T-helper 17 cell (primary cell): Measurements from ENCODE around the gene DCDC2B. TPM values are rescaled to one million over a fixed set of nuclear protein-coding genes. Genes with fewer than 3 reads are reported as not detected.
A peak's percentile ranks its signal among the peaks of the same experiment; 100 is the strongest.

Experiments
- ATAC-seq: fragments of 150-1000 bp; cut with Tn5 transposase; 2 replicates; pipeline ENCODE4 v1.10.0; 2021; ENCODE audit warnings: mild to moderate bottlenecking, moderate library complexity
- DNase-seq, 3 donors: peaks; one replicate each; pipeline versions ENCODE4 v3.0.0 to v3.0.0-alpha.2; 2020 to 2021
- H3K9me3 ChIP-seq: one replicate; pipeline ENCODE4 v1.7.0; 2013; ENCODE audit warnings: low read length, mild to moderate bottlenecking; ENCODE audit not compliant: control insufficient read depth, poor library complexity, severe bottlenecking
- H3K27ac Mint-ChIP-seq: one replicate; pipeline ENCODE4 v1.8.0; 2022; ENCODE audit warnings: mild to moderate bottlenecking, moderate library complexity, mixed read lengths
- H3K27me3 Mint-ChIP-seq: one replicate; pipeline ENCODE4 v1.8.0; 2022; ENCODE audit warnings: mixed read lengths
- H3K36me3 Mint-ChIP-seq: one replicate; pipeline ENCODE4 v1.8.0; 2022; ENCODE audit warnings: low read depth, mixed read lengths
- H3K4me1 Mint-ChIP-seq: one replicate; pipeline ENCODE4 v1.8.0; 2022; ENCODE audit warnings: mild to moderate bottlenecking, mixed read lengths
- H3K4me3 Mint-ChIP-seq: one replicate; pipeline ENCODE4 v1.8.0; 2022; ENCODE audit warnings: mild to moderate bottlenecking, moderate library complexity, mixed read lengths
- total RNA-seq, 4 donors: library from RNA in 2 of 4; stranded (reverse) in 2 of 4; gene quantifications; one replicate each; pipeline ENCODE4 v1.2.3 and lab custom pipeline; 2022 to 2026

The DCDC2B gene
- total RNA-seq, 2 donors from 2014 or later, result not detected

DNA sequence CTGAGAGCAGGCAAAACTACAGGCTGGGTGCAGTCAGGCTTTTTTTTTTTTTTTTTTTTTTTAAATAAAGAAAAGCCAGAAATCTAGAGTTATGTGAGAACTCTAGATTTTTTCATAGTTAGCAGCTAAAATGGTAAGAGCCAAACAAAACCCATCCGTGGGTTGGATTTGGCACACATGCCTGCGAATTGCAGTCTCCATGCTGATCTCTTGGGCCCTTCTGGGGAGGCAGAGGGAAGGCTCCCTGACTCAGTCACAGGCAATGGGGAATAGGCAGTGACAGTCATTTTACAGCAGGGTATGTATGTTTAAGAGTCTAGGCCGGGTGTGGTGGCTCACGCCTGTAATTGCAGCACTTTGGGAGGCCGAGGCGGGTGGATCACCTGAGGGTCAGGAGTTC lies 26.8 kb upstream of the DCDC2B start:
- ATAC-seq (no peak), DNase-seq (no peak)
- Mint-ChIP-seq H3K4me3 (no peak overlapping the region), H3K4me1 (peaks cover 44% of the 10 kb centered on the region), H3K36me3 (peaks cover 15% of the 10 kb centered on the region), H3K27me3 (no peaks in the 10 kb centered on the region), H3K27ac (peak overlapping the region; percentile 19)
- H3K9me3 ChIP-seq, result no peaks in the 10 kb centered on the region

DNA sequence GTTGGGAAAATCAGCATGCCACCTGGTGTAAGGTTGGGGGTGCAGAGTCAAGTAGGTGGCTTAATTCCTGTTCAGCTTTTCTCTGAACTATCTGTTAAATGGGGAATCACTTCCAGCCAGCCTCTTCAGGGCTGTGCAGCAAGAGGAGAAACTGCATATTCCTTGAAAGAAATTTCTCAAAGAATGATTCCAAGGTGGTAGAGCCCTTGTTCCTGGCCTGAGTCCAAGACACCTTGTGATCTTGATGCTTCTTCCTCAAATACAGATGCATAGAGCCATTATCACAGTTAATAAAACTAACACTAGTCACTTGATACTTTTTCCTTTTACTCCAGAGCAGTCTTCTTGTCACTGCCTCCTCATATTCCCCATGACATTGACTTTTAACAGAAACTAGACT lies 24.2 kb upstream of the DCDC2B start:
- no peak for ATAC-seq
- no peak for DNase-seq
- Mint-ChIP-seq H3K4me1 (peaks cover 39% of the 10 kb centered on the region), H3K27me3 (no peaks in the 10 kb centered on the region), H3K4me3 (no peak overlapping the region), H3K36me3 (peaks cover 13% of the 10 kb centered on the region), H3K27ac (no peak overlapping the region)
- no peaks in the 10 kb centered on the region for H3K9me3 ChIP-seq

DNA sequence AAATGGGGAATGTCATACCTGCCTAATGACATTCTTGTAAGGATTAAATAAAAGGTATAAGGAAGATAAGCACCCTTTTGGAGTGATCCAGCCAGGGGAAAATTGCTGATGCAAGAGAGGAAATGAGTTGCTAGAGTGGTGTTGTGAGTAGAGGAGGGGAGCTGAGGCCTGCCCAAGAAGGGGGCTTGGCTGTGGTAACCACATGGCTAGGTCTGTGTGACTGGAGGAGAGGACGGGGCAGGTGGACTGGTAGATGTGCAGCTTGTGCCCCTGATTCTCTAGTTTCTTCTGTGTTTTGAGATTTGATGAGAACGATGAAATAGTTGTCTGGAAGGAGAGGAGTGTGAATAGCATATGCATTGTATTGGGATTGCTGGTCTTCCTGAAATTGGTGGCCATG lies 22.8 kb upstream of the DCDC2B start:
- H3K9me3 ChIP-seq, result no peaks in the 10 kb centered on the region
- ATAC-seq (no peak), DNase-seq (no peak)
- Mint-ChIP-seq H3K27ac (peak overlapping the region; percentile 87), H3K27me3 (no peaks in the 10 kb centered on the region), H3K36me3 (peaks cover 13% of the 10 kb centered on the region), H3K4me3 (peak overlapping the region; percentile 15), H3K4me1 (peaks cover 28% of the 10 kb centered on the region)

DNA sequence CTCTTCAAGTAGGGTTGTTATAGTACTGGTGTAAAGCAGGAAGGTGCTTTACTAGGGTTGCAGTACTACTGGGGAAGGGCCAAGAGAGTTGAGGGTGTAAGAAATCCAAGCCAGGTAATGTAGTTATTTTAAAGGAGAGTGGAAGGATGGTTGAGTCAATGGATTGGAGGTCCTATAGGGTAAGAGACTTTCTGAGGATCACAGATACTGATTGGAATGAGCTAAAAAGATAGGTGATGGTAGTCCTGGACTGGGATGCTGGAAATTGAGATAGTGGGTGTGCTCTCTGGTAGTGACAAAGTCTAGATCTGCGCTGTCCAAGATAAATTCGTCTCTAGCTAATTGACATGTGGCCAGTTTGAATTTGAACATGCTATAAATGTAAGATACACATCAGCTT lies 22.4 kb upstream of the DCDC2B start:
- peak overlapping the region; percentile 87 for H3K27ac Mint-ChIP-seq
- peaks cover 24% of the 10 kb centered on the region for H3K4me1 Mint-ChIP-seq
- no peaks in the 10 kb centered on the region for H3K27me3 Mint-ChIP-seq
- DNase-seq, result no peak
- peaks cover 9% of the 10 kb centered on the region for H3K36me3 Mint-ChIP-seq
- H3K9me3 ChIP-seq, result no peaks in the 10 kb centered on the region
- H3K4me3 Mint-ChIP-seq, result peak overlapping the region; percentile 15
- ATAC-seq, result no peak

DNA sequence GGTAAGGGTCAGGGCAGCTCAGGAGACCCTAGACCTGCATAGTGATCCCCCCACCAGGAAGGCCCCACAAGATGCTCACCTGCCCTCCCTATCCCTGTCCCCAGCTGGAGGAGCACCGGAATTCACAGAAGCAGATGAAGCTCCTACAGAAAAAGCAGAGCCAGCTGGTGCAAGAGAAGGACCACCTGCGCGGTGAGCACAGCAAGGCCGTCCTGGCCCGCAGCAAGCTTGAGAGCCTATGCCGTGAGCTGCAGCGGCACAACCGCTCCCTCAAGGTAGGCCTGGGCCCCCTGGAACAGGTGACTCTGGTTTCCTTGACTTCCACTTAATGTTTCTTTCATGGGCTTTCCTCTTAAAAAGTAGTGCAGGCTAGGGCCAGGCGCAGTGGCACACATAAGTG lies 21.0 kb upstream of the DCDC2B start:
- Mint-ChIP-seq H3K4me1 (peaks cover 22% of the 10 kb centered on the region), H3K4me3 (no peak overlapping the region), H3K36me3 (peaks cover 14% of the 10 kb centered on the region), H3K27ac (no peak overlapping the region), H3K27me3 (no peaks in the 10 kb centered on the region)
- DNase-seq, result no peak
- H3K9me3 ChIP-seq, result no peaks in the 10 kb centered on the region
- ATAC-seq, result no peak

GRCh38 chr1:32192220-32192948 lies 16.5 kb upstream of the DCDC2B start:
- no peak for ATAC-seq
- DNase-seq, result no peak
- Mint-ChIP-seq H3K27me3 (no peaks in the 10 kb centered on the region), H3K36me3 (peaks cover 8% of the 10 kb centered on the region), H3K4me3 (no peak overlapping the region), H3K27ac (no peak overlapping the region), H3K4me1 (peaks cover 23% of the 10 kb centered on the region)
- no peaks in the 10 kb centered on the region for H3K9me3 ChIP-seq

DNA sequence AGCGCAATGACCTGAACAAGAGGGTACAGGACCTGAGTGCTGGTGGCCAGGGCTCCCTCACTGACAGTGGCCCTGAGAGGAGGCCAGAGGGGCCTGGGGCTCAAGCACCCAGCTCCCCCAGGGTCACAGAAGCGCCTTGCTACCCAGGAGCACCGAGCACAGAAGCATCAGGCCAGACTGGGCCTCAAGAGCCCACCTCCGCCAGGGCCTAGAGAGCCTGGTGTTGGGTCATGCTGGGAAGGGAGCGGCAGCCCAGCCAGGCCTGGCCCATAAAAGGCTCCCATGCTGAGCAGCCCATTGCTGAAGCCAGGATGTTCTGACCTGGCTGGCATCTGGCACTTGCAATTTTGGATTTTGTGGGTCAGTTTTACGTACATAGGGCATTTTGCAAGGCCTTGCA lies 13.9 kb upstream of the DCDC2B start:
- peak overlapping the region; percentile 56 for H3K4me3 Mint-ChIP-seq
- DNase-seq, result no peak
- no peak for ATAC-seq
- H3K27me3 Mint-ChIP-seq, result no peaks in the 10 kb centered on the region
- no peaks in the 10 kb centered on the region for H3K9me3 ChIP-seq
- H3K4me1 Mint-ChIP-seq, result peaks cover 33% of the 10 kb centered on the region
- H3K27ac Mint-ChIP-seq, result no peak overlapping the region
- H3K36me3 Mint-ChIP-seq, result peaks cover 8% of the 10 kb centered on the region

- DNase-seq (no peak), ATAC-seq (no peak)
- peak overlapping the region; percentile 15 for H3K4me3 Mint-ChIP-seq
- H3K9me3 ChIP-seq, result no peaks in the 10 kb centered on the region
- peak overlapping the region; percentile 68 for H3K27ac Mint-ChIP-seq
- no peaks in the 10 kb centered on the region for H3K27me3 Mint-ChIP-seq
- H3K36me3 Mint-ChIP-seq, result peaks cover 8% of the 10 kb centered on the region
- H3K4me1 Mint-ChIP-seq, result peaks cover 38% of the 10 kb centered on the region
Measured at GRCh38 chr1:32195531-32195930, 13.4 kb upstream of the DCDC2B start.

- ATAC-seq, result peak; percentile 31
- H3K27me3 Mint-ChIP-seq, result no peaks in the 10 kb centered on the region
- no peaks in the 10 kb centered on the region for H3K9me3 ChIP-seq
- peaks cover 8% of the 10 kb centered on the region for H3K36me3 Mint-ChIP-seq
- peak overlapping the region; percentile 82 for H3K4me3 Mint-ChIP-seq
- no peak for DNase-seq
- H3K4me1 Mint-ChIP-seq, result peaks cover 38% of the 10 kb centered on the region
- peak overlapping the region; percentile 68 for H3K27ac Mint-ChIP-seq
Measured at GRCh38 chr1:32195972-32196823, 12.7 kb upstream of the DCDC2B start.

DNA sequence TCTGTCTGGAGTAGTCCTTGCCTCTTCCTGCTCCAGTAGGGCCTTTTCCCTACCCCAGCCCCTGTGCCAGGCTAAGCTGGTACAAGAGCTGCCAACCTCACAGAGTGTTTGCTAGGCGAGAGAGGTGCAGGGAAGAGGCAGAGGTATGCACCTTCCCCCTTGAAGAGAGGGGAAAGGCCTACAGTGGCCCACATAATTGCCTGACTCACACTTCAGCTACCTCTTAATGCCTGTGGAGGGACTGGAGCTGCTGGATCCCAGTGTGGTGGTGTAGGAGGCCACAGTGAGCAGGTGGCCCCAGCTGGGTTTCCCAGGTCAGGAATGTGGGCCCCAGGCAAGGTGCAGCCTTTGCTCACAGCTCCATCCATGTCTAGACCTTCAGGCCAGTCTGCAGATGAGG lies 11.8 kb upstream of the DCDC2B start:
- Mint-ChIP-seq H3K27me3 (no peaks in the 10 kb centered on the region), H3K4me1 (peaks cover 44% of the 10 kb centered on the region), H3K27ac (peak overlapping the region; percentile 68)

GRCh38 chr1:32197837-32198236 lies 11.1 kb upstream of the DCDC2B start:
- DNase-seq (no peak), ATAC-seq (no peak)
- peaks cover 4% of the 10 kb centered on the region for H3K36me3 Mint-ChIP-seq
- no peaks in the 10 kb centered on the region for H3K9me3 ChIP-seq
- H3K4me3 Mint-ChIP-seq, result no peak overlapping the region
- peaks cover 46% of the 10 kb centered on the region for H3K4me1 Mint-ChIP-seq
- peak overlapping the region; percentile 87 for H3K27ac Mint-ChIP-seq
- no peaks in the 10 kb centered on the region for H3K27me3 Mint-ChIP-seq

More for the DNA sequence above, 11.8 kb upstream of the DCDC2B start:
- no peak for DNase-seq
- no peaks in the 10 kb centered on the region for H3K9me3 ChIP-seq
- peaks cover 5% of the 10 kb centered on the region for H3K36me3 Mint-ChIP-seq
- H3K4me3 Mint-ChIP-seq, result peak overlapping the region; percentile 76
- ATAC-seq, result no peak

DNA sequence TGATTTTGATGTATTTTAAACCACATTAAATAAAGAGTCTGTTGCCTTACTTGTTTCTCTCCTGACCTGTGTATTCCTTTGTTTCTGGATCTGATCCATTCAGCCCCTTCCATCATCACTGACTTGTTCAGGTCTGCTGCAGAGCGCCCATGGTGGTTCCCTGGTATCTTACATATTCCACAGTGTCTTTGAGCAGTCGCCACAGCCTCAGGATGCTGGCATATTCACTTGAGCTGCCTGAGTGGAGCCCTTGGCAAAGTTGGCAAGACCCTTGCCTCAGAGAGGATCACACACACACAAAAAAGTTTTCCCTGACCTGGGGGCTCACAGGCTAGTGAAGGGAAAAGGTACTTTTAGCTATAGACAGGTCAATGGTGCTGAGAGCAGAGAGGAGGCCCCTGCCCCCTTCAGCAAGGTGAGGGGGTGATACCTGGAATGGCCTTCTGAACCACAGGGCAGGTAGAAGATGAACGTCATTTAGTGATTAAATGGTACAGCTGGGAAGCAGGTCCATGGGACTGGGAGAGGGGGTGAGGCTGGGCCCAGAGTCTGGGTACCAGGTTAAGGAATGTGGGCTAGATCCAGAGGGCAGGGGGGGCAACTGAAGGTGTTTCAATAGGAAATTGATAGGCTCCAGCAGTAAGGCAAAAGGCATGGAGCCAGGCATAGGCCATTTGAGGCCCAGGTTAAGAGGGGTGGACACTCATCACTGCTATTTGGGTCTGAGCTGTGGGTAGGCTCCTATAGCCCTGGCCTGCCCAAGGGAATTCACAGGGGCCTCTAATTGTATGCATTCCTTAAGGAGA lies 10.4 kb upstream of the DCDC2B start:
- no peak for ATAC-seq
- peaks cover 2% of the 10 kb centered on the region for H3K36me3 Mint-ChIP-seq

More for the DNA sequence above, 10.4 kb upstream of the DCDC2B start:
- peak overlapping the region; percentile 87 for H3K27ac Mint-ChIP-seq
- H3K4me3 Mint-ChIP-seq, result no peak overlapping the region
- no peak for DNase-seq
- H3K27me3 Mint-ChIP-seq, result no peaks in the 10 kb centered on the region
- H3K4me1 Mint-ChIP-seq, result peaks cover 48% of the 10 kb centered on the region
- no peaks in the 10 kb centered on the region for H3K9me3 ChIP-seq
